Astrocyte (in vitro differentiated cells and primary cell): ENCODE measurements around the gene NAA16. TPM values are rescaled to one million over a fixed set of nuclear protein-coding genes. Genes with fewer than 3 reads are reported as not detected.
A peak's percentile ranks its signal among the peaks of the same experiment; 100 is the strongest.

Experiments
- DNase-seq: peaks from one replicate; pipeline ENCODE4 v3.0.0-alpha.2; 2010; ENCODE audit warnings: low read depth
- FAIRE-seq: peaks from 2 replicates; lab custom pipeline; 2011; peaks lifted over from hg19 to GRCh38; lab: Jason Lieb, UNC
- H2AFZ ChIP-seq: 2 replicates; pipeline ENCODE4 v1.6.0; 2012; ENCODE audit warnings: low read depth, low read length, inconsistent platforms
- H3K27ac ChIP-seq: 2 replicates; pipeline ENCODE4 v1.5.1; 2011; ENCODE audit warnings: low read depth, low read length, inconsistent platforms
- H3K27me3 ChIP-seq: 2 replicates; pipeline ENCODE4 v1.6.0; 2011; ENCODE audit warnings: low read length, inconsistent platforms; ENCODE audit not compliant: insufficient read depth
- H3K36me3 ChIP-seq: 2 replicates; pipeline ENCODE4 v1.5.1; 2011; ENCODE audit warnings: low read length, inconsistent platforms; ENCODE audit not compliant: insufficient read depth
- H3K4me1 ChIP-seq: 2 replicates; pipeline ENCODE4 v1.5.1; 2011; ENCODE audit warnings: low read length, inconsistent platforms; ENCODE audit not compliant: insufficient read depth
- H3K4me2 ChIP-seq: 2 replicates; pipeline ENCODE4 v1.6.0; 2012; ENCODE audit warnings: low read length, inconsistent platforms
- H3K4me3 ChIP-seq: 2 replicates; pipeline ENCODE4 v1.5.1; 2011; ENCODE audit warnings: low read depth, mild to moderate bottlenecking, low read length, inconsistent platforms; ENCODE audit not compliant: insufficient read depth
- H3K79me2 ChIP-seq: 2 replicates; pipeline ENCODE4 v1.6.0; 2012; ENCODE audit warnings: mild to moderate bottlenecking, low read length, inconsistent platforms; ENCODE audit not compliant: insufficient read depth
- H3K9ac ChIP-seq: 2 replicates; pipeline ENCODE4 v1.6.0; 2012; ENCODE audit warnings: mild to moderate bottlenecking, low read length, inconsistent platforms
- H3K9me3 ChIP-seq: 2 replicates; pipeline ENCODE4 v1.5.1; 2012; ENCODE audit warnings: low read depth, mild to moderate bottlenecking, low read length, inconsistent platforms; ENCODE audit not compliant: insufficient read depth
- H4K20me1 ChIP-seq: 2 replicates; pipeline ENCODE4 v1.6.0; 2012; ENCODE audit warnings: low read length, inconsistent platforms; ENCODE audit not compliant: insufficient read depth
- H3K27ac Mint-ChIP-seq: one replicate; pipeline ENCODE4 v1.8.0; 2021; ENCODE audit warnings: mild to moderate bottlenecking, mixed read lengths; ENCODE audit not compliant: unreplicated experiment
- H3K27me3 Mint-ChIP-seq: one replicate; pipeline ENCODE4 v1.8.0; 2021; ENCODE audit warnings: low read depth, mixed read lengths; ENCODE audit not compliant: unreplicated experiment
- H3K36me3 Mint-ChIP-seq: one replicate; pipeline ENCODE4 v1.8.0; 2021; ENCODE audit warnings: low read depth, mixed read lengths; ENCODE audit not compliant: unreplicated experiment
- H3K4me1 Mint-ChIP-seq: one replicate; pipeline ENCODE4 v1.8.0; 2021; ENCODE audit warnings: low read depth, mixed read lengths; ENCODE audit not compliant: unreplicated experiment
- H3K4me3 Mint-ChIP-seq: one replicate; pipeline ENCODE4 v1.8.0; 2021; ENCODE audit warnings: mild to moderate bottlenecking, moderate library complexity, mixed read lengths; ENCODE audit not compliant: unreplicated experiment
- H3K9me3 Mint-ChIP-seq: one replicate; pipeline ENCODE4 v1.8.0; 2021; ENCODE audit warnings: mild to moderate bottlenecking, mixed read lengths; ENCODE audit not compliant: unreplicated experiment
- CTCF ChIP-seq: IDR thresholded peaks from 2 replicates; pipeline ENCODE4 v1.5.1; 2011; ENCODE audit warnings: low read depth, mild to moderate bottlenecking, inconsistent platforms, low read length, moderate library complexity; ENCODE audit not compliant: insufficient read depth
- EZH2 ChIP-seq: IDR thresholded peaks from 2 replicates; pipeline ENCODE4 v1.6.1; 2012; ENCODE audit warnings: mild to moderate bottlenecking, low read length, inconsistent platforms; ENCODE audit not compliant: insufficient read depth
- total RNA-seq: library from RNA; stranded (reverse); gene quantifications from 2 replicates; pipeline ENCODE4 v1.2.1, GENCODE V29; 2021

Gene NAA16
- total RNA-seq, 1 donor from 2014 or later = 11.5 TPM

GRCh38 chr13:41356786-41357185 is 45.7 kb downstream of the NAA16 start:
- TF ChIP-seq EZH2 (no peak), CTCF (no peak)
- Histone ChIP-seq H3K27ac (no peak overlapping the region), H3K79me2 (no peaks in the 10 kb centered on the region), H3K9me3 (no peaks in the 10 kb centered on the region), H3K9ac (no peak overlapping the region), H3K4me1 (peaks cover 3% of the 10 kb centered on the region), H3K36me3 (peaks cover 5% of the 10 kb centered on the region), H3K27me3 (no peaks in the 10 kb centered on the region), H3K4me2 (no peak overlapping the region), H4K20me1 (no peaks in the 10 kb centered on the region), H2AFZ (no peak overlapping the region), H3K4me3 (no peak overlapping the region)
- Mint-ChIP-seq H3K27ac (no peak overlapping the region), H3K9me3 (no peaks in the 10 kb centered on the region), H3K4me1 (peaks cover 4% of the 10 kb centered on the region), H3K36me3 (no peaks in the 10 kb centered on the region), H3K4me3 (no peak overlapping the region), H3K27me3 (no peaks in the 10 kb centered on the region)
- DNase-seq = no peak
- no peak for FAIRE-seq

- Histone ChIP-seq H3K79me2 (no peaks in the 10 kb centered on the region), H3K9me3 (no peaks in the 10 kb centered on the region), H3K27ac (no peak overlapping the region), H3K4me2 (no peak overlapping the region), H3K27me3 (no peaks in the 10 kb centered on the region), H2AFZ (no peak overlapping the region), H4K20me1 (no peaks in the 10 kb centered on the region), H3K36me3 (peaks cover 14% of the 10 kb centered on the region), H3K4me1 (peaks cover 7% of the 10 kb centered on the region), H3K4me3 (no peak overlapping the region), H3K9ac (no peak overlapping the region)
- Mint-ChIP-seq H3K27me3 (no peaks in the 10 kb centered on the region), H3K36me3 (no peaks in the 10 kb centered on the region), H3K9me3 (no peaks in the 10 kb centered on the region), H3K27ac (no peak overlapping the region), H3K4me1 (peaks cover 17% of the 10 kb centered on the region), H3K4me3 (no peak overlapping the region)
- TF ChIP-seq EZH2 (no peak), CTCF (no peak)
- FAIRE-seq (peak; percentile 23), DNase-seq (no peak)
These were observed 50.4 kb downstream of the NAA16 start for GRCh38 chr13:41361491-41361890.

- Histone ChIP-seq H3K4me1 (peaks cover 7% of the 10 kb centered on the region), H3K27ac (no peak overlapping the region), H4K20me1 (no peaks in the 10 kb centered on the region), H3K27me3 (no peaks in the 10 kb centered on the region), H3K9ac (no peak overlapping the region), H3K4me2 (no peak overlapping the region), H3K9me3 (no peaks in the 10 kb centered on the region), H3K79me2 (no peaks in the 10 kb centered on the region), H3K4me3 (no peak overlapping the region), H2AFZ (no peak overlapping the region), H3K36me3 (peaks cover 18% of the 10 kb centered on the region)
- TF ChIP-seq EZH2 = no peak
- no peak for TF ChIP-seq CTCF
- peaks cover 2% of the 10 kb centered on the region for H3K36me3 Mint-ChIP-seq
- no peaks in the 10 kb centered on the region for H3K27me3 Mint-ChIP-seq
- no peak overlapping the region for H3K4me3 Mint-ChIP-seq
- FAIRE-seq = no peak
- H3K27ac Mint-ChIP-seq = no peak overlapping the region
- H3K9me3 Mint-ChIP-seq = peaks cover 2% of the 10 kb centered on the region
- DNase-seq = no peak
- peaks cover 17% of the 10 kb centered on the region for H3K4me1 Mint-ChIP-seq
These were observed 53.0 kb downstream of the NAA16 start for GRCh38 chr13:41364043-41364442.
